ENCODE measurements around the gene FOXP2.

Gene FOXP2

GRCh38 chr7:114405427-114405826 lies 9.2 kb upstream of the FOXP2 start:
- H3K9ac ChIP-seq (ENCODE audit: low read depth, low read length, poor library complexity, severe bottlenecking): no peak overlapping the region
- H2AFZ ChIP-seq (ENCODE audit: low read length): no peak overlapping the region
- H3K4me2 ChIP-seq (ENCODE audit: low read depth, low read length, poor library complexity, severe bottlenecking): no peak overlapping the region
- no peaks in the 10 kb centered on the region for H4K20me1 ChIP-seq (ENCODE audit: insufficient read depth, low read length, poor library complexity, severe bottlenecking)
- no peaks in the 10 kb centered on the region for H3K4me1 ChIP-seq (ENCODE audit: insufficient read depth, low read length, poor library complexity, severe bottlenecking)
- no peak overlapping the region for H3K4me3 ChIP-seq (ENCODE audit: low read length, poor library complexity, severe bottlenecking)
- H3F3A ChIP-seq (ENCODE audit: low read depth): no peaks in the 10 kb centered on the region
- H3K9me3 ChIP-seq (ENCODE audit: insufficient read depth, low read depth, low read length): no peaks in the 10 kb centered on the region
- TF ChIP-seq CTCF (conservative IDR thresholded peaks at IDR 0.05; ENCODE audit: low read length) (peak; percentile 52), EZH2phosphoT487 (IDR thresholded peaks at IDR 0.05; ENCODE audit: borderline replicate concordance) (no peak)
- H3K9me2 ChIP-seq (replicated peaks; ENCODE audit: low read depth, low read length): no peaks in the 10 kb centered on the region
- no peaks in the 10 kb centered on the region for H3K36me3 ChIP-seq (ENCODE audit: insufficient read depth, low read length)
- no peaks in the 10 kb centered on the region for H3K27me3 ChIP-seq (ENCODE audit: insufficient read depth, low read length, poor library complexity, severe bottlenecking)
- no peaks in the 10 kb centered on the region for H3K79me2 ChIP-seq (ENCODE audit: insufficient read depth, low read length)

GRCh38 chr7:114409750-114410149 lies 4.9 kb upstream of the FOXP2 start:
- Histone ChIP-seq H3K9ac (ENCODE audit: low read depth, low read length, poor library complexity, severe bottlenecking) (no peak overlapping the region), H3K4me2 (ENCODE audit: low read depth, low read length, poor library complexity, severe bottlenecking) (no peak overlapping the region), H3K36me3 (ENCODE audit: insufficient read depth, low read length) (no peaks in the 10 kb centered on the region), H3K27me3 (ENCODE audit: insufficient read depth, low read length, poor library complexity, severe bottlenecking) (peaks cover 7% of the 10 kb centered on the region), H3K4me3 (ENCODE audit: low read length, poor library complexity, severe bottlenecking) (no peak overlapping the region), H4K20me1 (ENCODE audit: insufficient read depth, low read length, poor library complexity, severe bottlenecking) (no peaks in the 10 kb centered on the region), H3F3A (ENCODE audit: low read depth) (no peaks in the 10 kb centered on the region), H2AFZ (ENCODE audit: low read length) (no peak overlapping the region), H3K4me1 (ENCODE audit: insufficient read depth, low read length, poor library complexity, severe bottlenecking) (no peaks in the 10 kb centered on the region), H3K9me3 (ENCODE audit: insufficient read depth, low read depth, low read length) (no peaks in the 10 kb centered on the region), H3K79me2 (ENCODE audit: insufficient read depth, low read length) (no peaks in the 10 kb centered on the region), H3K9me2 (replicated peaks; ENCODE audit: low read depth, low read length) (no peaks in the 10 kb centered on the region)
- TF ChIP-seq EZH2phosphoT487 (IDR thresholded peaks at IDR 0.05; ENCODE audit: borderline replicate concordance) (no peak), CTCF (conservative IDR thresholded peaks at IDR 0.05; ENCODE audit: low read length) (no peak)

- H3K4me3 ChIP-seq (ENCODE audit: low read length, poor library complexity, severe bottlenecking): no peak overlapping the region
- no peaks in the 10 kb centered on the region for H4K20me1 ChIP-seq (ENCODE audit: insufficient read depth, low read length, poor library complexity, severe bottlenecking)
- peaks cover 7% of the 10 kb centered on the region for H3K27me3 ChIP-seq (ENCODE audit: insufficient read depth, low read length, poor library complexity, severe bottlenecking)
- H3K4me2 ChIP-seq (ENCODE audit: low read depth, low read length, poor library complexity, severe bottlenecking): no peak overlapping the region
- H2AFZ ChIP-seq (ENCODE audit: low read length): no peak overlapping the region
- no peaks in the 10 kb centered on the region for H3F3A ChIP-seq (ENCODE audit: low read depth)
- H3K9me2 ChIP-seq (replicated peaks; ENCODE audit: low read depth, low read length): no peaks in the 10 kb centered on the region
- H3K79me2 ChIP-seq (ENCODE audit: insufficient read depth, low read length): no peaks in the 10 kb centered on the region
- no peak overlapping the region for H3K9ac ChIP-seq (ENCODE audit: low read depth, low read length, poor library complexity, severe bottlenecking)
- H3K36me3 ChIP-seq (ENCODE audit: insufficient read depth, low read length): no peaks in the 10 kb centered on the region
- H3K9me3 ChIP-seq (ENCODE audit: insufficient read depth, low read depth, low read length): no peaks in the 10 kb centered on the region
- TF ChIP-seq EZH2phosphoT487 (IDR thresholded peaks at IDR 0.05; ENCODE audit: borderline replicate concordance) (no peak), CTCF (conservative IDR thresholded peaks at IDR 0.05; ENCODE audit: low read length) (no peak)
- H3K4me1 ChIP-seq (ENCODE audit: insufficient read depth, low read length, poor library complexity, severe bottlenecking): no peaks in the 10 kb centered on the region
These were observed 2.1 kb upstream of the FOXP2 start for GRCh38 chr7:114412548-114412947.

All from Loucy (cell line).